ENCODE measurements around the gene EMILIN3. TPM values are rescaled to one million over a fixed set of nuclear protein-coding genes. Genes with fewer than 3 reads are reported as not detected.
A peak's percentile ranks its signal among the peaks of the same experiment; 100 is the strongest.

The EMILIN3 gene
- polyA plus RNA-seq, 1 of the 3 experiments (the other 2 are of a cell fraction): 0.02 TPM

DNA sequence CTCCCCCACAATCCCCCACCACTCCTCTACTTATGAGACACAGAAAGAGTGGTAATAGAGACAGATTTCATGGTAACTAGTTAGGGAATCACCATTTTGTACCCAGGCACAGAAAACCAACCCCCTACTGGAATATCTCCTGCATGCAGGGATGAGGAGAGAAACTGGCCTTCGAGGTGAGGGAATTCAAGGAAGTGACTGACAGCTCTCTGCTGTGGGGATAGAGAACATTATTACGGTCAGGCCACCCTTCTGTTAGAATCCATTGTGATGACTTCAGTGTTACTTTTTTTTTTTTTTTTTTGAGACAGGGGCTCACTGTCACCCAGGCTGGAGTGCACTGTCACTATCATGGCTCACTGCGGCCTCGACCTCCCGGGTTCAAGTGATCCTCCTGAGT is 39.4 kb downstream of the EMILIN3 start (continued):
- TF ChIP-seq ZBTB33 (IDR thresholded peaks at IDR 0.05; ENCODE audit: borderline replicate concordance, low read depth): no peak
- TF ChIP-seq NRF1 (IDR thresholded peaks at IDR 0.05; ENCODE audit: low read depth, low read length): no peak
- no peak for TF ChIP-seq NFIC (IDR thresholded peaks at IDR 0.05; ENCODE audit: borderline replicate concordance)
- TF ChIP-seq MAX (IDR thresholded peaks at IDR 0.05; ENCODE audit: low read depth): no peak
- TF ChIP-seq YY1 (IDR thresholded peaks at IDR 0.05; ENCODE audit: low read depth): no peak

- ChIA-PET POLR2A (no interaction called here), CTCF (interaction anchor here (1.3 kb wide), 1 partner anchor 18 kb away, joined by 7 read pairs; no protein-coding TSS in a partner anchor)
- Histone ChIP-seq H3K36me3 (replicated peaks in 1 of 2; ENCODE audit: control insufficient read depth in 1 of 2, insufficient read depth in 2 of 2, low read length in 1 of 2) (no peaks in the 10 kb centered on the region), H4K20me1 (ENCODE audit: insufficient read depth) (no peaks in the 10 kb centered on the region), H3K4me2 (no peak overlapping the region), H3K9me3 (no peaks in the 10 kb centered on the region), H3K4me3 (ENCODE audit: low read depth in 2 of 2, low read length in 1 of 2) (no peak overlapping the region), H3K4me1 (ENCODE audit: control insufficient read depth in 1 of 2, insufficient read depth in 2 of 2, low read depth in 1 of 2, low read length in 1 of 2) (peaks cover under 1 to 8% of the 10 kb centered on the region in 2 experiments; a peak in 3 of 4 replicates), H3K9me2 (no peaks in the 10 kb centered on the region), H3K79me2 (ENCODE audit: insufficient read depth) (peaks cover 11% of the 10 kb centered on the region; the same call in 1 of the 2 replicates), H3F3A (replicated peaks; ENCODE audit: insufficient read depth) (peaks cover 8% of the 10 kb centered on the region), H2AFZ (ENCODE audit: low read depth) (0 out of 2 replicates have a peak overlapping the region, but pooled peaks have one; percentile 37), H3K27ac (ENCODE audit: low read depth in 2 of 2, low read length in 1 of 2) (no peak overlapping the region), H3K27me3 (ENCODE audit: insufficient read depth) (no peaks in the 10 kb centered on the region), H3K9ac (no peak overlapping the region)
- no peak for DNase-seq
- TF ChIP-seq JUND (IDR thresholded peaks at IDR 0.05): no peak
- no peak for TF ChIP-seq POLR2AphosphoS5 (IDR thresholded peaks at IDR 0.05; ENCODE audit: low read depth, low read length)
- TF ChIP-seq, protein P1, sequence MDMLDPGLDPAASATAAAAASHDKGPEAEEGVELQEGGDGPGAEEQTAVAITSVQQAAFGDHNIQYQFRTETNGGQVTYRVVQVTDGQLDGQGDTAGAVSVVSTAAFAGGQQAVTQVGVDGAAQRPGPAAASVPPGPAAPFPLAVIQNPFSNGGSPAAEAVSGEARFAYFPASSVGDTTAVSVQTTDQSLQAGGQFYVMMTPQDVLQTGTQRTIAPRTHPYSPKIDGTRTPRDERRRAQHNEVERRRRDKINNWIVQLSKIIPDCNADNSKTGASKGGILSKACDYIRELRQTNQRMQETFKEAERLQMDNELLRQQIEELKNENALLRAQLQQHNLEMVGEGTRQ (IDR thresholded peaks at IDR 0.05; ENCODE audit: borderline replicate concordance, low read depth, low read length): no peak
- TF ChIP-seq SIN3A (IDR thresholded peaks at IDR 0.05; ENCODE audit: borderline replicate concordance, low read depth, low read length): no peak
- 100% methylated on average over 1 of the region's 1 CpG for WGBS (ENCODE audit: low lambda C conversion rate)
Observed at GRCh38 chr20:41320976-41321375, 45.6 kb downstream of the EMILIN3 start.

- Histone ChIP-seq H3K4me1 (ENCODE audit: control insufficient read depth in 1 of 2, insufficient read depth in 2 of 2, low read depth in 1 of 2, low read length in 1 of 2) (peaks cover 6 to 8% of the 10 kb centered on the region in 2 experiments; a peak in 3 of 4 replicates), H3K27ac (ENCODE audit: low read depth in 2 of 2, low read length in 1 of 2) (no peak overlapping the region), H3K4me2 (no peak overlapping the region), H4K20me1 (ENCODE audit: insufficient read depth) (no peaks in the 10 kb centered on the region), H3K4me3 (ENCODE audit: low read depth in 2 of 2, low read length in 1 of 2) (no peak overlapping the region), H3K36me3 (replicated peaks in 1 of 2; ENCODE audit: control insufficient read depth in 1 of 2, insufficient read depth in 2 of 2, low read length in 1 of 2) (no peaks in the 10 kb centered on the region), H3K9me2 (no peaks in the 10 kb centered on the region), H3K9me3 (no peaks in the 10 kb centered on the region), H3K27me3 (ENCODE audit: insufficient read depth) (no peaks in the 10 kb centered on the region), H3K9ac (no peak overlapping the region), H2AFZ (ENCODE audit: low read depth) (0 out of 2 replicates have a peak overlapping the region, but pooled peaks have one; percentile 37), H3F3A (replicated peaks; ENCODE audit: insufficient read depth) (peaks cover 8% of the 10 kb centered on the region), H3K79me2 (ENCODE audit: insufficient read depth) (peaks cover 17% of the 10 kb centered on the region)
- ChIA-PET POLR2A (no interaction called here), CTCF (interaction anchor here (3.7 kb wide), 1 partner anchor 20 kb away, joined by 18 read pairs; the partner anchor contains the start of gene LPIN3)
- DNase-seq: no peak
- TF ChIP-seq POLR2AphosphoS5 (IDR thresholded peaks at IDR 0.05; ENCODE audit: low read depth, low read length) (no peak), ZBTB33 (IDR thresholded peaks at IDR 0.05; ENCODE audit: borderline replicate concordance, low read depth) (no peak), JUND (IDR thresholded peaks at IDR 0.05) (no peak), MAX (IDR thresholded peaks at IDR 0.05; ENCODE audit: low read depth) (no peak), MXI1 (IDR thresholded peaks at IDR 0.05; ENCODE audit: low read depth, low read length) (no peak), TAF1 (IDR thresholded peaks at IDR 0.05; ENCODE audit: borderline replicate concordance, low read depth, low read length) (no peak), YY1 (IDR thresholded peaks at IDR 0.05; ENCODE audit: low read depth) (no peak), GABPA (IDR thresholded peaks at IDR 0.05; ENCODE audit: low read depth) (no peak), TEAD4 (IDR thresholded peaks at IDR 0.05; ENCODE audit: borderline replicate concordance, insufficient read depth) (no peak), RFX5 (IDR thresholded peaks at IDR 0.05; ENCODE audit: low read length) (no peak)
- TF ChIP-seq, protein P2, sequence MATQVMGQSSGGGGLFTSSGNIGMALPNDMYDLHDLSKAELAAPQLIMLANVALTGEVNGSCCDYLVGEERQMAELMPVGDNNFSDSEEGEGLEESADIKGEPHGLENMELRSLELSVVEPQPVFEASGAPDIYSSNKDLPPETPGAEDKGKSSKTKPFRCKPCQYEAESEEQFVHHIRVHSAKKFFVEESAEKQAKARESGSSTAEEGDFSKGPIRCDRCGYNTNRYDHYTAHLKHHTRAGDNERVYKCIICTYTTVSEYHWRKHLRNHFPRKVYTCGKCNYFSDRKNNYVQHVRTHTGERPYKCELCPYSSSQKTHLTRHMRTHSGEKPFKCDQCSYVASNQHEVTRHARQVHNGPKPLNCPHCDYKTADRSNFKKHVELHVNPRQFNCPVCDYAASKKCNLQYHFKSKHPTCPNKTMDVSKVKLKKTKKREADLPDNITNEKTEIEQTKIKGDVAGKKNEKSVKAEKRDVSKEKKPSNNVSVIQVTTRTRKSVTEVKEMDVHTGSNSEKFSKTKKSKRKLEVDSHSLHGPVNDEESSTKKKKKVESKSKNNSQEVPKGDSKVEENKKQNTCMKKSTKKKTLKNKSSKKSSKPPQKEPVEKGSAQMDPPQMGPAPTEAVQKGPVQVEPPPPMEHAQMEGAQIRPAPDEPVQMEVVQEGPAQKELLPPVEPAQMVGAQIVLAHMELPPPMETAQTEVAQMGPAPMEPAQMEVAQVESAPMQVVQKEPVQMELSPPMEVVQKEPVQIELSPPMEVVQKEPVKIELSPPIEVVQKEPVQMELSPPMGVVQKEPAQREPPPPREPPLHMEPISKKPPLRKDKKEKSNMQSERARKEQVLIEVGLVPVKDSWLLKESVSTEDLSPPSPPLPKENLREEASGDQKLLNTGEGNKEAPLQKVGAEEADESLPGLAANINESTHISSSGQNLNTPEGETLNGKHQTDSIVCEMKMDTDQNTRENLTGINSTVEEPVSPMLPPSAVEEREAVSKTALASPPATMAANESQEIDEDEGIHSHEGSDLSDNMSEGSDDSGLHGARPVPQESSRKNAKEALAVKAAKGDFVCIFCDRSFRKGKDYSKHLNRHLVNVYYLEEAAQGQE (IDR thresholded peaks at IDR 0.05; ENCODE audit: low read depth, low read length): no peak
Observed at GRCh38 chr20:41320441-41320840, 46.2 kb downstream of the EMILIN3 start.
